AG10803 (cell line): ENCODE data around the gene ELAPOR1.

Experiments
- DNase-seq: peaks from one replicate; pipeline ENCODE4 v3.0.0; 2010; ENCODE audit warnings: low read depth
- H3K4me3 ChIP-seq: 2 replicates; pipeline ENCODE4 v1.5.1; 2011; ENCODE audit warnings: mild to moderate bottlenecking, low read length, control low read depth
- TF ChIP-seq, protein P1 (sequence below): conservative IDR thresholded peaks from 2 replicates; pipeline ENCODE4 v1.5.1; 2011; ENCODE audit warnings: mild to moderate bottlenecking, low read length, control low read depth, inconsistent platforms

The ELAPOR1 gene

DNA sequence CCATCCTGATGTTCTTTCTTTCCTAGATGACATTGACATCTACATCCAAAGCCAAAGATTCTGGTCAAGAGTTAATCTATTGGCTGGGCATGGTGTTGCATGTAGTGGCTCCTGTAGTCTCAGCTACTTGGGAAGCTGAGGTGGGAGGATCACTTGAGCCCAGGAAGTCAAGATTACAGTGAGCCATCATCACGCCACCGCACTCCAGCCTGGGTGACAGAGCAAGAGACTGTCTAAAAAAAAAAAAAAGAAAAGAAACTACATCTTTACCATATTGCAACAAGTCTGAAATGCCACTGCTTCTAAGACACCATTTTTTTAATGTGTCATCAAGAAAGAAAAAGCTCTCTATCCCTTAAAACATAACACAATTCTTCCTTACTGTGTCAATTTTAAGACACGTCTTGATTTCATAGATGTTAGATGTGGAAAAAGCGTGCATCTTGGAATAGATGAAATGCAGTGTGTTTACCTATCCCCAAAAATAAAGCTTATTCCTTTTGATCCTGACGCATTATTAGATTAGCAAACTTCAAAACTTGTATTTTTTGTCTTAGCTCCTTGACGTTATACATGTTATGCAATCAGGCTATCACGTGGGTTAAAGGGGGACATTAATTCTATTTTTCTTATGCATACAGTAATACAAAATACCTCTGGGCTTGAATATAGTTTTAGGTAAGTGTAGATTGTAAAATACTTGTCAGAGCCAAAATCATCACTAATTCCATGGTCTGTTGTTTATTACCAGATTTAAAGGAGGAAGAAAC lies 46.3 kb downstream of the ELAPOR1 start:
- TF ChIP-seq, protein P1, sequence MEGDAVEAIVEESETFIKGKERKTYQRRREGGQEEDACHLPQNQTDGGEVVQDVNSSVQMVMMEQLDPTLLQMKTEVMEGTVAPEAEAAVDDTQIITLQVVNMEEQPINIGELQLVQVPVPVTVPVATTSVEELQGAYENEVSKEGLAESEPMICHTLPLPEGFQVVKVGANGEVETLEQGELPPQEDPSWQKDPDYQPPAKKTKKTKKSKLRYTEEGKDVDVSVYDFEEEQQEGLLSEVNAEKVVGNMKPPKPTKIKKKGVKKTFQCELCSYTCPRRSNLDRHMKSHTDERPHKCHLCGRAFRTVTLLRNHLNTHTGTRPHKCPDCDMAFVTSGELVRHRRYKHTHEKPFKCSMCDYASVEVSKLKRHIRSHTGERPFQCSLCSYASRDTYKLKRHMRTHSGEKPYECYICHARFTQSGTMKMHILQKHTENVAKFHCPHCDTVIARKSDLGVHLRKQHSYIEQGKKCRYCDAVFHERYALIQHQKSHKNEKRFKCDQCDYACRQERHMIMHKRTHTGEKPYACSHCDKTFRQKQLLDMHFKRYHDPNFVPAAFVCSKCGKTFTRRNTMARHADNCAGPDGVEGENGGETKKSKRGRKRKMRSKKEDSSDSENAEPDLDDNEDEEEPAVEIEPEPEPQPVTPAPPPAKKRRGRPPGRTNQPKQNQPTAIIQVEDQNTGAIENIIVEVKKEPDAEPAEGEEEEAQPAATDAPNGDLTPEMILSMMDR: no peak
- DNase-seq: no peak
- no peak overlapping the region for H3K4me3 ChIP-seq

DNA sequence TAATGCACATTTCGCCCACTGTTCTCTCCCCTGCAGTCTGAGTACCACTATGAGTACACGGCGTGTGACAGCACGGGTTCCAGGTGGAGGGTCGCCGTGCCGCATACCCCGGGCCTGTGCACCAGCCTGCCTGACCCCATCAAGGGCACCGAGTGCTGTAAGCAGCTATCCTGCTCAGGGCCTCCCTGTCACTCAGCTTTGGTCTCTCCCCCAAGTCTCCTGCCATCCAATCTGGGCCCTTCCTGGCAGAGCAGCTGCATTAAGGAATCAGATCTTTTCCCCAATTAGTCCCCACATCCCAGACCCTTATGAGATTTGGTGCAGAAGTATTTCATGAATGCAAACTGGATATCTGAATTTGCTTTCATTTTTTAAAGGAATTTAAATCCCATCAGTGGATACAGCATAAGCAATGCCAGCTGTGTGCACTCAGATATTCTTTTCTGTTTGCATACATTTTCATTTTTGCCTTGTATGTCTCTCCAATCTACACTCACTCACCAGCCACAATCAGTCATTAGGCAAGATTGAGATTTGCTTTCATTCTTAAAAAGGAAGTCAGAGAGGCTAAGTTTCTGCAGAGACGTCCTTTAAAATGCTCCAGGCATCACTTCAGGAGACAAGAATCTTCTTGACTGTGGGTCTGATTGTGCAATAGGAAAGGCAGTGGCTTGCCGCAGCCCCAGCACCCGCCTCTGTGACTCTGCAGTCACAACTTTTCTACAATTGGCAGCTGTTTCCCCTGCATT lies 48.1 kb downstream of the ELAPOR1 start:
- peak; percentile 97 for DNase-seq
- TF ChIP-seq, protein P1: no peak
- H3K4me3 ChIP-seq: peak overlapping the region; percentile 51

DNA sequence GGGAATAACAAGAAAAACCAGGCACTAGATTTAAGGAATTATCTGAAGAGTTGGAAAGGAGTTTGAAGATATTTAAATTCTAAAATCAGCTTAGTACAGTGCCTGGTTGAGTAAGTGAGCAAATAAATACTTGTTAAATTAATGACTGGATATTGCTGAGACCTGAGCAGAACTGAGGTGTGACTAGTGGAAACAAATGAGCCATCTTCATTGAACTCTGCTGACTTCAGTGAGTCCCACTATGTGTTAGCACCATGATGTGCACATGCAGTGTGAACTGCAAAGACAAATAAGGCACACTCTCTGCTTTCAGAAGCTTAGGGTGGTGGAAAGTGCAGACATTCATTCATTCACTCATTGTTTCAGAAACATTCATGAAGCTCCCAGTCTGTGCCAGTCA lies 48.7 kb downstream of the ELAPOR1 start:
- TF ChIP-seq, protein P1: no peak
- no peak for DNase-seq
- no peak overlapping the region for H3K4me3 ChIP-seq

DNA sequence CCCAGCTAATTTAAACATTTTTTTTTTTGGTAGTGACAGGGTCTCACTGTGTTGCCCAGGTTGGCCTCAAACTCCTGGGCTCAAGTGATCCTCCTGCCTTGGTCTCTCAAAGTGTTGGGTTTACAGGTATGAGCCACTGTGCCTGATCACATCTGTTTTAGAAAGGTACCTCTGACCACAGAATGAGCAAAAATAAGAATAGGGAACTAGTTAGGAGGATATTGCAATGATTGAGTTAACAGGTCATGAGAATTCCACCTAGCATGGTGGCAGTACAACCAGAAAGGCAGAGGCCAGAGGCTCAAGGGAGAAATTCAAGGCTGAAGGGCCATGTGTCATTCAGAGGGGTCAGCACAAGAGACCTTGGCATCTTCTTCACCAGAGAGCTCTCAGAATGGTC lies 49.6 kb downstream of the ELAPOR1 start:
- TF ChIP-seq, protein P1: no peak
- H3K4me3 ChIP-seq: no peak overlapping the region
- DNase-seq: no peak
